ENCODE data around the gene KANSL1L.

Gene KANSL1L

DNA sequence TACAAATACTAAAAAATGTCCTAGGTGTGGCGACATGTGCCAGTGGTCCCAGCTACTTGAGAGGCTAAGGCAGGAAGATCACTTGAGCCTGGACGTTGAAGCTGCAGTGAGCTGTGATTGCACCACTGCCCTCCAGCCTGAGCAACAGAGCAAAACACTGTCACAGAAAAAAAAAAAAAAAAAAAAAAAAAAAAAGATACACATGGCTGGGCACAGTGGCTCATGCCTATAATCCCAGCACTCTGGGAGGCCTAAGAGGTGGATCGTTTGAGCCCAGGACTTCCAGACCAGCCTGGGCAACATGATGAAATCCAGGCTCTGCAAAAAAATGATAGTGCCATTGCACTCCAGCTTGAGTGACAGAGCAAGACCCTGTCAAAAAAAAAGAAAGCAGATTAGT lies 13.7 kb downstream of the KANSL1L start:
- H3K4me2 ChIP-seq (ENCODE audit: low read length): no peak overlapping the region
- no peaks in the 10 kb centered on the region for H3K27me3 ChIP-seq (ENCODE audit: insufficient read depth, low read length)
- H3K9me2 ChIP-seq (ENCODE audit: low read depth, low read length): no peaks in the 10 kb centered on the region
- H3K9me3 ChIP-seq (ENCODE audit: low read length): no peaks in the 10 kb centered on the region
- H3K9ac ChIP-seq (ENCODE audit: low read length): no peak overlapping the region
- no peaks in the 10 kb centered on the region for H3K4me1 ChIP-seq (ENCODE audit: insufficient read depth, low read length, severe bottlenecking)
- H3K36me3 ChIP-seq (ENCODE audit: insufficient read depth, low read length): peaks cover 37% of the 10 kb centered on the region
- H3K4me3 ChIP-seq (ENCODE audit: low read depth, low read length, poor library complexity, severe bottlenecking): no peak overlapping the region
- TF ChIP-seq CTCF (IDR thresholded peaks at IDR 0.05; ENCODE audit: low read length): no peak
- TF ChIP-seq EZH2 (IDR thresholded peaks at IDR 0.05; ENCODE audit: borderline replicate concordance, low read length): no peak
- no peak overlapping the region for H3K27ac ChIP-seq (ENCODE audit: low read depth, low read length, poor library complexity, severe bottlenecking)
- H3F3A ChIP-seq (ENCODE audit: insufficient read depth, low read length): no peaks in the 10 kb centered on the region
- H3K79me2 ChIP-seq (ENCODE audit: insufficient read depth, low read length): peaks cover 29% of the 10 kb centered on the region
- H4K20me1 ChIP-seq (ENCODE audit: insufficient read depth, low read length): no peaks in the 10 kb centered on the region
- H2AFZ ChIP-seq (ENCODE audit: low read length): no peak overlapping the region

GRCh38 chr2:210147614-210148013 lies 23.6 kb downstream of the KANSL1L start:
- no peak overlapping the region for H3K27ac ChIP-seq (ENCODE audit: low read depth, low read length, poor library complexity, severe bottlenecking)
- no peak overlapping the region for H2AFZ ChIP-seq (ENCODE audit: low read length)
- no peaks in the 10 kb centered on the region for H3K27me3 ChIP-seq (ENCODE audit: insufficient read depth, low read length)
- no peaks in the 10 kb centered on the region; the same call in 1 of the 2 replicates for H3F3A ChIP-seq (ENCODE audit: insufficient read depth, low read length)
- H3K4me2 ChIP-seq (ENCODE audit: low read length): no peak overlapping the region
- no peaks in the 10 kb centered on the region for H3K4me1 ChIP-seq (ENCODE audit: insufficient read depth, low read length, severe bottlenecking)
- H3K79me2 ChIP-seq (ENCODE audit: insufficient read depth, low read length): peaks cover 17% of the 10 kb centered on the region; the same call in 1 of the 2 replicates
- no peaks in the 10 kb centered on the region for H4K20me1 ChIP-seq (ENCODE audit: insufficient read depth, low read length)
- no peaks in the 10 kb centered on the region for H3K9me2 ChIP-seq (ENCODE audit: low read depth, low read length)
- no peak for TF ChIP-seq CTCF (IDR thresholded peaks at IDR 0.05; ENCODE audit: low read length)
- no peak for TF ChIP-seq EZH2 (IDR thresholded peaks at IDR 0.05; ENCODE audit: borderline replicate concordance, low read length)
- no peak overlapping the region for H3K4me3 ChIP-seq (ENCODE audit: low read depth, low read length, poor library complexity, severe bottlenecking)
- peaks cover 6% of the 10 kb centered on the region; the same call in 1 of the 2 replicates for H3K9me3 ChIP-seq (ENCODE audit: low read length)
- H3K9ac ChIP-seq (ENCODE audit: low read length): no peak overlapping the region
- peaks cover 75% of the 10 kb centered on the region for H3K36me3 ChIP-seq (ENCODE audit: insufficient read depth, low read length)

DNA sequence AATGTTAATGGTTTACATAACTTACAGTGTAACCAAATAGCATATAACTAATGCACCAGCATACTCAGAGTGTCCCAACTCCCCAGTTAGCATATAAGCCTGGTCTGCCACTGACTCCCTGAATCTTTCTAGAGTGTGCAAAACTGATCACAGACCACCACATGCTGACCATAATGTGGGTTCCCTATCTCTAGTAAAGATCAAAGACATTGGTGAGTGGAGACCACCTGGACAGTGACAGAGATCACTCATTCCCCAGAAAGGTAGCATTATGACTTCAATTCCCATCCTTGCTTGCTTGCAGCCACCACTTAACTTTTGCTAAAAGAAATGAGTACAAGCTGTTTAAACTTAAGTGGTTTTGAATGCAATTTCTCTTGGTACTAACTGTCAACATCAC lies 39.0 kb downstream of the KANSL1L start:
- H3K27ac ChIP-seq (ENCODE audit: low read depth, low read length, poor library complexity, severe bottlenecking): no peak overlapping the region
- H3K9me3 ChIP-seq (ENCODE audit: low read length): no peaks in the 10 kb centered on the region
- no peak overlapping the region for H3K4me2 ChIP-seq (ENCODE audit: low read length)
- no peak overlapping the region for H3K9ac ChIP-seq (ENCODE audit: low read length)
- no peak for TF ChIP-seq CTCF (IDR thresholded peaks at IDR 0.05; ENCODE audit: low read length)
- H3F3A ChIP-seq (ENCODE audit: insufficient read depth, low read length): no peaks in the 10 kb centered on the region
- H3K27me3 ChIP-seq (ENCODE audit: insufficient read depth, low read length): no peaks in the 10 kb centered on the region
- H4K20me1 ChIP-seq (ENCODE audit: insufficient read depth, low read length): no peaks in the 10 kb centered on the region
- no peaks in the 10 kb centered on the region for H3K79me2 ChIP-seq (ENCODE audit: insufficient read depth, low read length)
- H3K9me2 ChIP-seq (ENCODE audit: low read depth, low read length): no peaks in the 10 kb centered on the region
- H2AFZ ChIP-seq (ENCODE audit: low read length): no peak overlapping the region
- H3K4me3 ChIP-seq (ENCODE audit: low read depth, low read length, poor library complexity, severe bottlenecking): no peak overlapping the region
- H3K4me1 ChIP-seq (ENCODE audit: insufficient read depth, low read length, severe bottlenecking): no peaks in the 10 kb centered on the region
- H3K36me3 ChIP-seq (ENCODE audit: insufficient read depth, low read length): peaks cover 12% of the 10 kb centered on the region

Measured in OCI-LY1 (cell line).